ENCODE measurements around the gene SLC6A16. TPM values are rescaled to one million over a fixed set of nuclear protein-coding genes. Genes with fewer than 3 reads are reported as not detected.

SLC6A16 gene
- total and polyA plus RNA-seq, 2 experiments from 2014 or later = 0.27 TPM

- Histone ChIP-seq H3K4me3 (no peak overlapping the region), H4K20me1 (ENCODE audit: insufficient read depth, poor library complexity, severe bottlenecking) (peaks cover 7% of the 10 kb centered on the region), H3K9me2 (replicated peaks; ENCODE audit: insufficient read depth) (no peaks in the 10 kb centered on the region), H3K36me3 (replicated peaks; ENCODE audit: insufficient read depth, low read depth) (no peaks in the 10 kb centered on the region), H3K9me3 (ENCODE audit: low read depth) (no peaks in the 10 kb centered on the region), H3K79me2 (no peaks in the 10 kb centered on the region), H3K4me1 (ENCODE audit: insufficient read depth) (no peaks in the 10 kb centered on the region), H2AFZ (no peak overlapping the region), H3K27ac (no peak overlapping the region), H3K4me2 (no peak overlapping the region), H3K27me3 (no peaks in the 10 kb centered on the region)
- no peak for DNase-seq (ENCODE audit: low spot score)
- TF ChIP-seq EZH2phosphoT487 (IDR thresholded peaks at IDR 0.05; ENCODE audit: low read depth, severe bottlenecking, unreplicated experiment) = no peak
- TF ChIP-seq, protein P1, sequence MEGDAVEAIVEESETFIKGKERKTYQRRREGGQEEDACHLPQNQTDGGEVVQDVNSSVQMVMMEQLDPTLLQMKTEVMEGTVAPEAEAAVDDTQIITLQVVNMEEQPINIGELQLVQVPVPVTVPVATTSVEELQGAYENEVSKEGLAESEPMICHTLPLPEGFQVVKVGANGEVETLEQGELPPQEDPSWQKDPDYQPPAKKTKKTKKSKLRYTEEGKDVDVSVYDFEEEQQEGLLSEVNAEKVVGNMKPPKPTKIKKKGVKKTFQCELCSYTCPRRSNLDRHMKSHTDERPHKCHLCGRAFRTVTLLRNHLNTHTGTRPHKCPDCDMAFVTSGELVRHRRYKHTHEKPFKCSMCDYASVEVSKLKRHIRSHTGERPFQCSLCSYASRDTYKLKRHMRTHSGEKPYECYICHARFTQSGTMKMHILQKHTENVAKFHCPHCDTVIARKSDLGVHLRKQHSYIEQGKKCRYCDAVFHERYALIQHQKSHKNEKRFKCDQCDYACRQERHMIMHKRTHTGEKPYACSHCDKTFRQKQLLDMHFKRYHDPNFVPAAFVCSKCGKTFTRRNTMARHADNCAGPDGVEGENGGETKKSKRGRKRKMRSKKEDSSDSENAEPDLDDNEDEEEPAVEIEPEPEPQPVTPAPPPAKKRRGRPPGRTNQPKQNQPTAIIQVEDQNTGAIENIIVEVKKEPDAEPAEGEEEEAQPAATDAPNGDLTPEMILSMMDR (IDR thresholded peaks at IDR 0.05; ENCODE audit: poor library complexity) = no peak
- no peak for TF ChIP-seq EZH2 (IDR thresholded peaks at IDR 0.05; ENCODE audit: borderline replicate concordance)
- over 99% methylated on average over 7 of the region's 7 CpGs for WGBS (ENCODE audit: low lambda C conversion rate, missing lambda C conversion rate)
Measured at GRCh38 chr19:49343123-49343522, 18.1 kb upstream of the SLC6A16 start.

DNA sequence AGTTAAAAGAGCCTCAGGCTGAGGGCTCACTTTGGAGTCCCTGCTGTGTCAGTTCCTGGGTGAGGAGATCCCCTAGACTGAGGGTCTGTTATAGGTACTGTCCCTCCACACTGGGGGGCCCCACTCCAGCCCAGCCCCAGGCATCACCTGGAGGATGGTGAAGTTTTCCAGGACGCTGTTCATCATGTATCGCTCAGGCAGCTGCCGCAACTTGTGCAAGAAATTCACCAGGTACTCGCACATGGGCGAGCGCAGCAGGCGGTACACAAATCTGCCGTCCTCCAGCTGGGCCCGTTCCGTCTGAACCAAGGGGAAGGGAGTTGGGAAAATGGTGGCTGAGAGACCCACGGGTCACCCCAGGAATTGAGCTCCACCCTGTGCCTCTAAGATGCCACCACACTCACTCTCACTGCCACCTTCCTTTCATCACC, 17.3 kb upstream of the SLC6A16 start:
- H4K20me1 ChIP-seq (ENCODE audit: insufficient read depth, poor library complexity, severe bottlenecking) = peaks cover 7% of the 10 kb centered on the region
- no peak overlapping the region for H3K4me3 ChIP-seq
- H3K27ac ChIP-seq = no peak overlapping the region
- no peak overlapping the region for H3K4me2 ChIP-seq
- no peaks in the 10 kb centered on the region for H3K4me1 ChIP-seq (ENCODE audit: insufficient read depth)
- no peaks in the 10 kb centered on the region for H3K27me3 ChIP-seq
- no peak overlapping the region for H2AFZ ChIP-seq
- H3K36me3 ChIP-seq (replicated peaks; ENCODE audit: insufficient read depth, low read depth) = no peaks in the 10 kb centered on the region
- H3K9me3 ChIP-seq (ENCODE audit: low read depth) = no peaks in the 10 kb centered on the region
- DNase-seq (ENCODE audit: low spot score) = no peak
- no peaks in the 10 kb centered on the region for H3K9me2 ChIP-seq (replicated peaks; ENCODE audit: insufficient read depth)
- 97% methylated on average over 11 of the region's 11 CpGs for WGBS (ENCODE audit: low lambda C conversion rate, missing lambda C conversion rate)
- TF ChIP-seq, protein P1 (IDR thresholded peaks at IDR 0.05; ENCODE audit: poor library complexity) = no peak
- TF ChIP-seq EZH2 (IDR thresholded peaks at IDR 0.05; ENCODE audit: borderline replicate concordance) (no peak), EZH2phosphoT487 (IDR thresholded peaks at IDR 0.05; ENCODE audit: low read depth, severe bottlenecking, unreplicated experiment) (no peak)
- no peaks in the 10 kb centered on the region for H3K79me2 ChIP-seq

- Histone ChIP-seq H3K79me2 (no peaks in the 10 kb centered on the region), H3K9me2 (replicated peaks; ENCODE audit: insufficient read depth) (no peaks in the 10 kb centered on the region), H3K36me3 (replicated peaks; ENCODE audit: insufficient read depth, low read depth) (no peaks in the 10 kb centered on the region), H3K4me3 (no peak overlapping the region), H3K27me3 (no peaks in the 10 kb centered on the region), H3K27ac (no peak overlapping the region), H3K4me2 (no peak overlapping the region), H3K9me3 (ENCODE audit: low read depth) (no peaks in the 10 kb centered on the region), H3K4me1 (ENCODE audit: insufficient read depth) (no peaks in the 10 kb centered on the region), H2AFZ (no peak overlapping the region), H4K20me1 (ENCODE audit: insufficient read depth, poor library complexity, severe bottlenecking) (peaks cover 7% of the 10 kb centered on the region)
- WGBS (ENCODE audit: low lambda C conversion rate, missing lambda C conversion rate) = 96% methylated on average over 11 of the region's 11 CpGs
- no peak for TF ChIP-seq EZH2 (IDR thresholded peaks at IDR 0.05; ENCODE audit: borderline replicate concordance)
- TF ChIP-seq, protein P1 (IDR thresholded peaks at IDR 0.05; ENCODE audit: poor library complexity) = no peak
- TF ChIP-seq EZH2phosphoT487 (IDR thresholded peaks at IDR 0.05; ENCODE audit: low read depth, severe bottlenecking, unreplicated experiment) = no peak
- DNase-seq (ENCODE audit: low spot score) = no peak
Measured at GRCh38 chr19:49340865-49341718, 16.1 kb upstream of the SLC6A16 start.

Data from hepatocyte (in vitro differentiated cells).